GM19455 (cell line): Measurements from ENCODE around the gene DAPK2.
"Not testable (repeated sequence)": the region's sequence is repeated elsewhere in the genome, so short reads cannot be mapped to it uniquely, and the experiment has no call there.

ENCODE experiments used
- ATAC-seq: cut with Tn5 transposase; IDR thresholded peaks from one replicate; pipeline ENCODE4 v1.9.1; 2021; ENCODE audit not compliant: unreplicated experiment

The DAPK2 gene

DNA sequence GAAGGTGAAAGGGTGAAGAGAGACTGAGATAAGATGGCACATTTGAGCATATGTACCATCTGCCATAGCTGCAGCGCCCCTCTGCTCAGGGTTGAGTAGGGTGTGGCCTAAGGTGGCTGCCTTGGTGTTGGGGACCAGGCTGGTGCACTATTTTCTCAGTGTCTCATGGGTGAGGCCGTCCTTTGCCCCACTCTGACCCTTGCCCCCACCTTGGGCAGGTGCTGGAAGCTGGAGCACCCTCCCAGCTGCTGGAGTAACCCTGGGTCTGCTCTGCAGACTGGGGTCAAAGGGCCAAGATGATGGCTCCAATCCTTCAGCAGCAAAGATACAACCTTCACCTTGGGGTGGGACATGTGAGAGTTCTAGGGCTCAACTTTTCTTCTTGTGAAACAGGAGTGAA, 69.2 kb downstream of the DAPK2 start:
- no peak for ATAC-seq

GRCh38 chr15:63974021-63974420, 72.3 kb downstream of the DAPK2 start:
- ATAC-seq: no peak

DNA sequence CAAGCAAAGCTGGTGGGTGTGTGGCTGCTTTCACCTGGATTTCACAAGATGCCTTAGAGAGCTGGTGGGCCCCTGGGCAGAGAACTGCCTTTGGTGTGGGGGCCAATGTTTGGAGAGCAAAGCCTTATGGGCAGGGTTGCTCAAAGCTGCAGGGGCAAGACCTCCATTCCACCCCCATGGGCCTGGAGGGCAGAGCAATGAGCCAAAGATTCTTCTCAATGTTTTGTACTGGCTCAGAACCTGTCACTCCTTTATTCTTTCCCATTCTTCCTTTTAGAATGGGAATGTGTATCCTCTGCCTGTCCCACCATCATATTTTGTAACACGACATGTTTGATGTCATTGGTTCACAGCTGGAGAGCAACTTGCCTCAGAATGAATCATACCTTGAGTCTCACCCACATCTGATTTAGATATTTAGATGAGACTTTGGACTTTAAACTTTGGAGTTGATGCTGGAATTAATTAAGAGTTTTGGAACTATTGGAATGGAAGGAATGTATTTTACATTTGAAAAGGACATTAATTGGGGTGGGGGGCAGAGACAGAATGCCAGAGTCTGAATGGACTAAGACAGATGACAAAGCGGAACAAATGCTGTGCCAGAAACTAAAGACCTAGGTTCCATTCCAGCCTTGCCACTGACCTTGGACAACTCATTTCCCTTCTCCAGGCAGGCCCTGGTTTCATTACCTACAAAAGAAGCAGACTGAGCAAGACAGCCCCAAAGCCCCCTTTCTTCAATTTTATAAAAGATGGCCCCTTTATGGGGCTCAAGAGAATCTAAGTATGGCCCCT, 72.9 kb downstream of the DAPK2 start:
- ATAC-seq: no peak

GRCh38 chr15:63972801-63973200, 73.5 kb downstream of the DAPK2 start:
- ATAC-seq: no peak

GRCh38 chr15:63971904-63972303, 74.4 kb downstream of the DAPK2 start:
- ATAC-seq: no peak

- ATAC-seq: peak; percentile 30
Measured at GRCh38 chr15:63971427-63971805, 74.9 kb downstream of the DAPK2 start.

GRCh38 chr15:63970621-63971426, 75.5 kb downstream of the DAPK2 start:
- ATAC-seq: peak; percentile 98

DNA sequence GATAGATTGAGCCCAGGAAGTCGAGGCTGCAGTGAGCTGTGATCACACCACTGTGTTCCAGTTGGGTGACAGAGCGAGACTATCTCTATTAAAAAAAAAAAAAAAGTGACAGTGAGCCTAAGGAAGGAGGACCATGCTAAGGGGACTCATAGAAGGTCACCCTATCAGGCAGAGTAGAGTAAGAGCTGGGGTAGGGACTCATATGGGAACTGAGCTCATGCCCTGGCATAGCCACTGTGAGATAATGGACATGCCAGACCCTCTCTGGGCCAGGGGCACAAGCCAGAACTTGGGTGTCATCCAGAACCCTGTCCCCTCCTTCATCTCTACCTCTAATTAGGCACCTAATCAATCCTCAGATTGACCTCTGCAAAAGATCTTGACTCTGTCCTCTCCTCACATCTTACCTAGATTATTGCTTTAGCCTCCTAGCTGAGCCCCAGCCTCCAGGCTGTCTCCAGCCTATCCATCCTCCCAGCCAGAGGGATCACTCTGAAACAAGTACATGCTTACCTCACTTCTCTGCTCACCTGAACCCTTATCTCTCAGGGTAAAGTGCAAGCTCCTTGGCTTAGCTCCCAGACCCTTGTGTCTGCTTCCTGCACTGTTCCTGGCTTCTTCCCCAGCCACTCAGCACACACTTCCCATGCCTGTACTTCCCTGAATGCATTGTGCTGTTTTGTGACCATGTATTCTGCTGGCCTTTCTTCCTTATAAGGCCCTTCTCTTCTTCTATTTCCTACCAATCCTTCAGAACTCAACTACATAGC, 76.4 kb downstream of the DAPK2 start:
- ATAC-seq: no peak

- no peak for ATAC-seq
Measured at GRCh38 chr15:63968700-63969099, 77.6 kb downstream of the DAPK2 start.

DNA sequence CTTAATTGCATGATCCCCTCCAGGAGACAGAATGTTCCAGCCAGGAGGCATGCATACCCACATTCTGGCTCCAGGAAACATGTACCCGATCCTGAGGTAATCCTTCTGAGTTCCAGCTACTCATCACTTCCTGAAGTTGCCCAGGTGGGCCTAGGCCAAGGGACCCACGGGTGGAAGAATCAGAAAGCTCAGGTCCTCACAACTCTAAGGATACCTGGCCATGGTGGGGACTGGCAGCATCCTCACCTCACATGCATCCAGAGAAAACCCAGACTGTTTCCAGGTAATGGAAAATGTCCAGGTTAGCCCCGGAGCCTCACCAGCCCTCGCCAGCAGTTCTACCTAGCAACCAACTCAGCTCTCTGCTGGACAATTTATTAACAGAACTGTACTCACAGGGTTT, 78.2 kb downstream of the DAPK2 start:
- no peak for ATAC-seq

GRCh38 chr15:63967616-63968015, 78.7 kb downstream of the DAPK2 start:
- ATAC-seq: no peak

GRCh38 chr15:63962947-63963721, 83.2 kb downstream of the DAPK2 start:
- ATAC-seq: not testable (repeated sequence)

DNA sequence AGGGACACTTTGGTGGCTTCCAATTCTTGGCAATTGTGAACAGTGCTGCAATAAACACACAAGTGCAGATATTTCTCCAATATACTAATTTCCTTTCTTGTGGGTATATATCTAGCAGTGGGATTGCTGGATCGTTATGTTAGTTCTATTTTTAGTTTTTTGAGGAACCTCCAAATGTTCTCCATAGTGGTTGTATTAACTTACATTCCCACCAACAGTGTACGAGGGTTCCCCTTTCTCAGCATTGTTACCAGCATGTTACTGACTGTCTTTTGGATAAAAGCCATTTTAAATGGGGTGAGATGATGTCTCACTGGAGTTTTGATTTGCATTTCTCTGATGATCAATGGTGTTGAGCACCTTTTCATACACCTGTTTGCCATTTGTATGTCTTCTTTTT, 92.8 kb downstream of the DAPK2 start:
- ATAC-seq: no peak

DNA sequence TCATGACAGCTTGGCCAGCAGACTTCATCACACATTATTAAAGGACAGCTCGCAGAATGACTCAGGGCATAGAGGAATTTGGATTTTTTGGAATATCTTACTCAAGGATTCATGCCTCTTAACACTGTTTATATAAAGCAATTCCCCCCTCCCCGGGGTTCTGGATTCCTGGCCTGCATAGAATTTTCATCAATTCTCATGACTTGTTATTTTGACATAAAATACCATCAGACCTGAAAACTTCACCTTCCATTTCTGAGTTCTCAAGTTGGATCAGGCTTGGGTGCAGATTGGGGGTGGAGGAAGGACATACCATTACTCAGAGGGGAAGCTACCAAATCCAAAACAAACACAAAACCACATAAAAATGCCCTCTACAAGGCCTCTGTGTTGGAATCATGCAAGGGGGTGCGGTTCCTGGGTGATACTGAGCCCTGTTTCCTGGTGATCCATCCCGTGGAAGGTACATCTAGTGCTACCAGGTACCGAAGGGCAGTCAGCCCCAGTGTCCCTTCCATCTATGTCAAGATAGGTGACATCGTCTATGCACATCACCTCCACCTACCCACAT, 95.3 kb downstream of the DAPK2 start:
- ATAC-seq: no peak

- no peak for ATAC-seq
Measured at GRCh38 chr15:63948971-63949370, 97.3 kb downstream of the DAPK2 start.

GRCh38 chr15:63948436-63948835, 97.8 kb downstream of the DAPK2 start:
- ATAC-seq: no peak

DNA sequence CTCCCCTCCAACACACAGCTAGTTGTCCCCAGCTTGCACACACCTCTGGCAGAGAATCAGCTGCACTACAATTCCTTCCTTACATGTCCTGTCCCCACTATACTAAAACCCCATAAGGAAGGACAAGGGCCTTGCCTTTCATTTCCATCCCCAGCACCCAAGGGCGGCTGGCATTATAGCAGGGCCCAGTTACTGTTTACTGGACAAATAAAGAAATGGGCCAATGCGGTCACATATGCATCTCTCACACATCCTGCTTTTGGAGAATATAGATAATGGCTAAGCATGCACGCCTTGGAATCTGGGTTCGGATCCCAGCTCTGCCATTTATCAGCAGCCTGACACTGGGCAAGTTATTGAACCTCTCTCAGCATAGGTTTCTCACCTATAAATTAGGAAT, 99.1 kb downstream of the DAPK2 start:
- ATAC-seq: no peak

- no peak for ATAC-seq
Measured at GRCh38 chr15:63946524-63947065, 99.7 kb downstream of the DAPK2 start.

- no peak for ATAC-seq
Measured at GRCh38 chr15:63945838-63946298, 100.4 kb downstream of the DAPK2 start.
